Spleen (tissue), 7 donors: Measurements from ENCODE around the gene DISC1.

Source experiments
- POLR2A ChIP-seq, 3 donors: fragments of 450-650 bp; IDR thresholded peaks; one replicate each; pipeline ENCODE4 v1.5.1; 2017; ENCODE audit warnings: antibody characterized with exemption in 3 of 3, mild to moderate bottlenecking in 1 of 3
- POLR2AphosphoS5 ChIP-seq, 3 donors: sonication (generic); formaldehyde crosslinking; IDR thresholded peaks; one replicate each; pipeline ENCODE4 v1.5.1; 2017; ENCODE audit warnings: antibody characterized with exemption in 3 of 3
- TF ChIP-seq, protein P1 (sequence below), 11 experiments: fragments of 200-600 bp in 7 of 11; fragments of 450-650 bp in 4 of 11; sonication (generic) in 4 of 11; IDR thresholded peaks in 8 of 11; conservative IDR thresholded peaks in 3 of 11; 1 replicate in 7 of 11; 2 replicates in 4 of 11; pipeline versions ENCODE4 v1.4.0 to v1.8.0; 2016 to 2021; ENCODE audit warnings: antibody characterized with exemption in 11 of 11, inconsistent platforms in 4 of 11, mild to moderate bottlenecking in 1 of 11
- donor health status: DM: no; HTN: no; CAD: no; lungs with moderate emphysema.
- donor health status: DM: no; HTN: no; CAD: no.
- donor health status: DM: no; HTN: no; CAD: no.

DNA sequence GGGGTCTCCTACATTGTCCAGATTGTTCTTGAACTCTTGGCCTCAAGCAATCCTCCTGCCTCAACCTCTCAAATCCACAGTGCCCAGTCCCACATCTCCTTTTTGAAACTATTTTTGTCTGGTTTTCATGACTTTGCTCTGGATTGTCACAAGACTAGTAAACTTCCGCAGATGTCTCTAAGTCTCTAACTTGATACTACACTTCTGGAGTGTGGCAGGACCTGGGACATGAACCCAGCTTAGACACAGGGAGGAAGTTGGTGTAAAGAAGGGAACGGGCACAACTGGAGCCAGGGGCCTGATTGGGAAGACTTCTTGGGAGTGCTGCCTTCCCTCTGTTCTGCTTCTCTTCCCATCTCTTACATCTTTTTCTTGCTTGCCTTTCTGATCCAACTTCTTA is 16.2 kb upstream of the DISC1 start:
- TF ChIP-seq POLR2AphosphoS5 (IDR thresholded peaks at IDR 0.05): no peak
- TF ChIP-seq, protein P1, sequence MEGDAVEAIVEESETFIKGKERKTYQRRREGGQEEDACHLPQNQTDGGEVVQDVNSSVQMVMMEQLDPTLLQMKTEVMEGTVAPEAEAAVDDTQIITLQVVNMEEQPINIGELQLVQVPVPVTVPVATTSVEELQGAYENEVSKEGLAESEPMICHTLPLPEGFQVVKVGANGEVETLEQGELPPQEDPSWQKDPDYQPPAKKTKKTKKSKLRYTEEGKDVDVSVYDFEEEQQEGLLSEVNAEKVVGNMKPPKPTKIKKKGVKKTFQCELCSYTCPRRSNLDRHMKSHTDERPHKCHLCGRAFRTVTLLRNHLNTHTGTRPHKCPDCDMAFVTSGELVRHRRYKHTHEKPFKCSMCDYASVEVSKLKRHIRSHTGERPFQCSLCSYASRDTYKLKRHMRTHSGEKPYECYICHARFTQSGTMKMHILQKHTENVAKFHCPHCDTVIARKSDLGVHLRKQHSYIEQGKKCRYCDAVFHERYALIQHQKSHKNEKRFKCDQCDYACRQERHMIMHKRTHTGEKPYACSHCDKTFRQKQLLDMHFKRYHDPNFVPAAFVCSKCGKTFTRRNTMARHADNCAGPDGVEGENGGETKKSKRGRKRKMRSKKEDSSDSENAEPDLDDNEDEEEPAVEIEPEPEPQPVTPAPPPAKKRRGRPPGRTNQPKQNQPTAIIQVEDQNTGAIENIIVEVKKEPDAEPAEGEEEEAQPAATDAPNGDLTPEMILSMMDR (IDR thresholded peaks at IDR 0.05 in 8 of 11, conservative IDR thresholded peaks at IDR 0.05 in 3 of 11): no peak
- TF ChIP-seq POLR2A (IDR thresholded peaks at IDR 0.05): no peak
